K562 (cell line): ENCODE data around the gene TUB. TPM values are rescaled to one million over a fixed set of nuclear protein-coding genes. Genes with fewer than 3 reads are reported as not detected.

ENCODE experiments used
- ATAC-seq: fragments of 200-7000 bp; cut with Tn5 transposase; 3 replicates; pipeline ENCODE4 v1.9.1; 2020; ENCODE audit warnings: moderate library complexity
- BruUV-seq: library from RNA; stranded (reverse); fragments of 400-500 nt; replicated peaks from 2 replicates; lab custom pipeline; 2021; lab: Mats Ljungman, UMichigan
- CTCF ChIA-PET: fragments of 300-600 bp; formaldehyde crosslinking; extraction: SDS; loops from one replicate; lab custom pipeline; 2021; ENCODE audit warnings: low intra/inter-chr PET ratio; lab: Yijun Ruan, JAX
- POLR2A ChIA-PET: fragments of 300-600, 350-650 bp; sonication (Branson Sonifier 250); formaldehyde crosslinking; extraction: SDS; loops from one replicate; lab custom pipeline; 2021; ENCODE audit warnings: antibody characterized with exemption, inconsistent platforms; lab: Yijun Ruan, JAX
- DNase-seq, 4 experiments: peaks; one replicate each; pipeline versions ENCODE4 v3.0.0 to v3.0.0-alpha.2; 2011 to 2018; ENCODE audit warnings: low spot score in 3 of 4, mixed read lengths in 3 of 4; ENCODE audit errors: extremely low read depth in 1 of 4
- FAIRE-seq: peaks from 2 replicates; lab custom pipeline; 2011; peaks lifted over from hg19 to GRCh38; lab: Jason Lieb, UNC
- H2AFZ ChIP-seq: 2 replicates; pipeline ENCODE4 v1.6.0; 2011; ENCODE audit warnings: low read depth, low read length, control low read depth, inconsistent platforms
- H3K27ac ChIP-seq: fragments of 200-600 bp; 3 replicates; pipeline ENCODE4 v1.8.0; 2011; ENCODE audit warnings: low read depth, mild to moderate bottlenecking, control low read depth, inconsistent platforms, low read length, moderate library complexity, mixed read lengths; ENCODE audit errors: extremely low read depth
- H3K27me3 ChIP-seq, 2 experiments: fragments of 300-600 bp in 1 of 2; 2 replicates in 1 of 2; 3 replicates in 1 of 2; pipeline versions ENCODE4 v1.6.0 to v1.8.0; 2011; ENCODE audit warnings: inconsistent platforms in 2 of 2, low read length in 2 of 2, mild to moderate bottlenecking in 1 of 2, mixed read lengths in 1 of 2, moderate library complexity in 1 of 2; ENCODE audit not compliant: control insufficient read depth in 2 of 2, insufficient read depth in 2 of 2
- H3K36me3 ChIP-seq: fragments of 300-600 bp; 3 replicates; pipeline ENCODE4 v1.8.0; 2011; ENCODE audit warnings: mild to moderate bottlenecking, low read length, inconsistent platforms; ENCODE audit not compliant: control insufficient read depth, insufficient read depth
- H3K4me1 ChIP-seq, 2 experiments: fragments of 200-600 bp in 1 of 2; replicated peaks in 1 of 2; 2 replicates in 1 of 2; 3 replicates in 1 of 2; pipeline versions ENCODE4 v1.5.1 to v1.8.0; 2011; ENCODE audit warnings: inconsistent platforms in 2 of 2, low read length in 2 of 2, mild to moderate bottlenecking in 1 of 2, mixed read lengths in 1 of 2, moderate library complexity in 1 of 2; ENCODE audit not compliant: control insufficient read depth in 2 of 2, insufficient read depth in 2 of 2
- H3K4me2 ChIP-seq: 2 replicates; pipeline ENCODE4 v1.6.1; 2011; ENCODE audit warnings: low read length, control low read depth, inconsistent platforms, mixed read lengths; ENCODE audit not compliant: insufficient read depth
- H3K4me3 ChIP-seq: fragments of 200-600 bp; sonication (generic), shearing (Covaris generic); 2 replicates; pipeline ENCODE4 v1.5.1; 2016; ENCODE audit warnings: control low read depth, inconsistent platforms
- H3K79me2 ChIP-seq: fragments of 200-600 bp; 3 replicates; pipeline ENCODE4 v1.8.0; 2011; ENCODE audit warnings: low read length, inconsistent platforms; ENCODE audit not compliant: control insufficient read depth, insufficient read depth
- H3K9ac ChIP-seq, 2 experiments: 2 replicates each; pipeline versions ENCODE4 v1.6.0 to v1.6.1; 2011; ENCODE audit warnings: low read depth in 2 of 2, low read length in 2 of 2, control low read depth in 1 of 2, inconsistent platforms in 1 of 2, mild to moderate bottlenecking in 1 of 2, mixed read lengths in 1 of 2; ENCODE audit not compliant: insufficient read depth in 1 of 2
- H3K9me1 ChIP-seq: one replicate; pipeline ENCODE4 v1.6.0; 2011; ENCODE audit warnings: inconsistent platforms, mild to moderate bottlenecking, low read length, moderate library complexity; ENCODE audit not compliant: control insufficient read depth, insufficient read depth
- H3K9me3 ChIP-seq: replicated peaks from 2 replicates; pipeline ENCODE4 v1.5.1; 2011; ENCODE audit warnings: low read depth, low read length, inconsistent platforms; ENCODE audit not compliant: control insufficient read depth, insufficient read depth
- H4K20me1 ChIP-seq: replicated peaks from 2 replicates; pipeline ENCODE4 v1.6.1; 2011; ENCODE audit warnings: low read length, inconsistent platforms, mixed read lengths; ENCODE audit not compliant: control insufficient read depth, insufficient read depth
- ARID4B ChIP-seq: sonication (generic); formaldehyde crosslinking; IDR thresholded peaks from 2 replicates; pipeline ENCODE4 v1.8.0; 2022; ENCODE audit warnings: mild to moderate bottlenecking, missing genetic modification reagents
- MEIS2 ChIP-seq: fragments of 450-650 bp; IDR thresholded peaks from 2 replicates; pipeline ENCODE4 v1.6.1; 2014; ENCODE audit warnings: mild to moderate bottlenecking; ENCODE audit not compliant: partially characterized antibody
- MYC ChIP-seq, 2 experiments: fragments of 250-450 bp in 1 of 2; sonication (Bioruptor Pico) in 1 of 2; IDR thresholded peaks; 2 replicates each; pipeline versions ENCODE4 v1.5.1 to v1.6.1; 2012 to 2021; ENCODE audit warnings: low read depth in 2 of 2, borderline replicate concordance in 1 of 2, improper control_type of control experiment in 1 of 2, low read length in 1 of 2, mild to moderate bottlenecking in 1 of 2, moderate library complexity in 1 of 2
- RAD21 ChIP-seq, 2 experiments: fragments of 250-450 bp in 1 of 2; fragments of 450-650 bp in 1 of 2; sonication (Bioruptor Pico) in 1 of 2; formaldehyde crosslinking in 1 of 2; IDR thresholded peaks in 1 of 2; conservative IDR thresholded peaks in 1 of 2; 2 replicates each; pipeline versions ENCODE4 v1.4.0 to v1.8.0; 2020 to 2022; ENCODE audit warnings: mild to moderate bottlenecking in 2 of 2, moderate library complexity in 1 of 2
- TEAD4 ChIP-seq, 2 experiments: sonication (generic) in 1 of 2; formaldehyde crosslinking in 1 of 2; IDR thresholded peaks; 2 replicates each; pipeline versions ENCODE4 v1.6.1 to v1.8.0; 2012 to 2022; ENCODE audit warnings: borderline replicate concordance in 1 of 2, inconsistent platforms in 1 of 2, low read length in 1 of 2, mild to moderate bottlenecking in 1 of 2, missing genetic modification reagents in 1 of 2
- TFAP4 ChIP-seq: sonication (generic); formaldehyde crosslinking; IDR thresholded peaks from 2 replicates; pipeline ENCODE4 v1.8.0; 2022; ENCODE audit warnings: missing genetic modification reagents, mild to moderate bottlenecking, moderate library complexity, borderline replicate concordance
- ZBTB17 ChIP-seq: fragments of 450-650 bp; formaldehyde crosslinking; IDR thresholded peaks from 2 replicates; pipeline ENCODE4 v1.4.0; 2020; ENCODE audit warnings: mild to moderate bottlenecking
- WGBS: fragments of 100-300 bp; shearing (Covaris generic); methylation state at CpG from one replicate; pipeline ENCODE4 v1.1.6; 2016; ENCODE audit warnings: low coverage, mixed read lengths; ENCODE audit not compliant: insufficient coverage; ENCODE audit errors: missing lambda C conversion rate; 5-methylcytosine and 5-hydroxymethylcytosine counted together
- in situ Hi-C: fragments of 300-500 bp; cut with MboI; formaldehyde crosslinking; loops from 4 replicates; pipeline ENCODE4 v1.15.0; 2018; ENCODE audit warnings: inconsistent platforms, mixed read lengths
- intact Hi-C: fragments of 100-400 bp; cut with micrococcal nuclease; formaldehyde crosslinking; loops from 2 replicates; pipeline ENCODE4 v1.14.2; 2022
- polyA plus RNA-seq, 8 experiments: library from polyadenylated mRNA; depleted of rRNA in 4 of 8; stranded (reverse) in 5 of 8; unstranded in 3 of 8; fragments of >200 nt; fragmentation: Nextera tagmentation in 2 of 8; fragmentation: Illumina TruSeq in 1 of 8; extraction: Ambion mirVana in 2 of 8; extraction: Trizol in 1 of 8; gene quantifications; 2 replicates each; pipeline versions ENCODE4 v1.2.1 to v1.2.3, GENCODE V29; 2011 to 2014; ENCODE audit warnings: inconsistent platforms in 1 of 8, missing spikeins in 1 of 8
- total RNA-seq, 7 experiments: library from RNA; depleted of rRNA in 6 of 7; stranded (reverse); fragments of >200 nt in 6 of 7; fragmentation: Illumina TruSeq in 2 of 7; extraction: Trizol in 2 of 7; gene quantifications; 2 replicates each; pipeline versions ENCODE4 v1.2.1 to v1.2.3, GENCODE V29; 2011 to 2021; ENCODE audit warnings: low replicate concordance in 1 of 7

The TUB gene
- total and polyA plus RNA-seq, 9 of the 15 experiments (the other 6 are each of a cell fraction or from before 2014, with no cell fraction given) = not detected

GRCh38 chr11:8033305-8034105 is 47.5 kb upstream of the TUB start:
- no peak overlapping the region for H2AFZ ChIP-seq
- WGBS = 6% methylated on average over 15 of the region's 19 CpGs
- H3K4me2 ChIP-seq = no peak overlapping the region
- DNase-seq (peak; percentile 76 to 82 (median 80)), ATAC-seq (peak; percentile 93), FAIRE-seq (peak; percentile 93)
- in situ Hi-C loops (no loop called here), intact Hi-C loops (loop anchor here (2.0 to 5.0 kb wide), 3 partner anchors 27 to 65 kb away; no protein-coding TSS in a partner anchor)
- no peak overlapping the region for H3K27ac ChIP-seq
- POLR2A ChIA-PET = interaction anchor here (0.6 to 1.4 kb wide), 4 partner anchors 11 to 1417 kb away, joined by 3 to 4 read pairs (median 4); no protein-coding TSS in a partner anchor
- H3K9me1 ChIP-seq = no peaks in the 10 kb centered on the region
- H4K20me1 ChIP-seq = peaks cover 12% of the 10 kb centered on the region
- no peaks in the 10 kb centered on the region for H3K79me2 ChIP-seq
- H3K4me1 ChIP-seq = no peaks in the 10 kb centered on the region; a peak in 2 of 5 replicates
- CTCF ChIA-PET = interaction anchor here (1.1 to 2.5 kb wide), 5 partner anchors 37 to 66 kb away, joined by 4 to 16 read pairs (median 6); no protein-coding TSS in a partner anchor
- peaks cover 14 to 53% of the 10 kb centered on the region in 2 experiments; a peak in 4 of 5 replicates for H3K27me3 ChIP-seq
- no peaks in the 10 kb centered on the region for H3K9me3 ChIP-seq
- no peaks in the 10 kb centered on the region for H3K36me3 ChIP-seq
- no peak overlapping the region for H3K4me3 ChIP-seq
- 0 out of 4 replicates have a peak overlapping the region, but pooled peaks of 1 of the 2 experiments have one; percentile 3 for H3K9ac ChIP-seq
- BruUV-seq = no TSS peak
- peak; percentile 37; the same call in 1 of the 2 replicates for TF ChIP-seq TEAD4 (IDR thresholded peaks at IDR 0.05; ENCODE audit: low read length)
- TF ChIP-seq TEAD4 (CRISPR knock-in tag; IDR thresholded peaks at IDR 0.05; ENCODE audit: borderline replicate concordance) = no peak
- no peak for TF ChIP-seq MYC (IDR thresholded peaks at IDR 0.05; ENCODE audit: low read depth, low read length)
- TF ChIP-seq MYC (CRISPR knock-in tag; IDR thresholded peaks at IDR 0.05; ENCODE audit: borderline replicate concordance, low read depth) = no peak
- no peak for TF ChIP-seq ARID4B (CRISPR knock-in tag)
- TF ChIP-seq TFAP4 (CRISPR knock-in tag) = peak; percentile 27; the same call in 1 of the 2 replicates
- peak; percentile 28 for TF ChIP-seq MEIS2
- peak; percentile 78; the same call in 1 of the 2 replicates for TF ChIP-seq ZBTB17 (CRISPR knock-in tag)
- peak; percentile 72 to 79 for TF ChIP-seq RAD21 (CRISPR knock-in tag; conservative IDR thresholded peaks at IDR 0.05 in 1 of 2, IDR thresholded peaks at IDR 0.05 in 1 of 2)
